Urinary bladder (tissue), 4 donors: ENCODE measurements around the gene RAET1G. TPM values are rescaled to one million over a fixed set of nuclear protein-coding genes. Genes with fewer than 3 reads are reported as not detected.
"Not testable (repeated sequence)": the region's sequence is repeated elsewhere in the genome, so short reads cannot be mapped to it uniquely, and the experiment has no call there.

ENCODE experiments used
- DNase-seq: peaks from one replicate; pipeline ENCODE4 v3.0.0-alpha.2; 2015; ENCODE audit errors: extremely low spot score
- H3K27ac ChIP-seq: one replicate; pipeline ENCODE4 v1.5.1; 2013; ENCODE audit warnings: low read depth, mild to moderate bottlenecking, moderate library complexity
- H3K36me3 ChIP-seq: one replicate; pipeline ENCODE4 v1.6.1; 2013; ENCODE audit warnings: mild to moderate bottlenecking, moderate library complexity; ENCODE audit not compliant: insufficient read depth
- H3K4me1 ChIP-seq: one replicate; pipeline ENCODE4 v1.6.1; 2013; ENCODE audit warnings: mild to moderate bottlenecking, moderate library complexity; ENCODE audit not compliant: insufficient read depth
- H3K4me3 ChIP-seq: one replicate; pipeline ENCODE4 v1.5.1; 2013; ENCODE audit warnings: low read depth, low read length
- WGBS: extraction: QIAGEN DNeasy Blood & Tissue Kit; methylation state at CpG from one replicate; pipeline ENCODE4 v1.1.7; 2013; 5-methylcytosine and 5-hydroxymethylcytosine counted together
- polyA plus RNA-seq: library from polyadenylated mRNA; stranded (reverse); fragments of 200-250 nt; gene quantifications from one replicate; pipeline ENCODE4 v1.2.3, GENCODE V29; 2013
- total RNA-seq: library from RNA; depleted of rRNA; stranded (reverse); fragments of >200 nt; gene quantifications from one replicate; pipeline ENCODE4 v1.2.3, GENCODE V29; 2014
- donor health status: healthy with polysubstance abuse.
- donor health status: healthy.

The RAET1G gene
- total and polyA plus RNA-seq, 2 donors = 1.2 to 3.4 TPM

DNA sequence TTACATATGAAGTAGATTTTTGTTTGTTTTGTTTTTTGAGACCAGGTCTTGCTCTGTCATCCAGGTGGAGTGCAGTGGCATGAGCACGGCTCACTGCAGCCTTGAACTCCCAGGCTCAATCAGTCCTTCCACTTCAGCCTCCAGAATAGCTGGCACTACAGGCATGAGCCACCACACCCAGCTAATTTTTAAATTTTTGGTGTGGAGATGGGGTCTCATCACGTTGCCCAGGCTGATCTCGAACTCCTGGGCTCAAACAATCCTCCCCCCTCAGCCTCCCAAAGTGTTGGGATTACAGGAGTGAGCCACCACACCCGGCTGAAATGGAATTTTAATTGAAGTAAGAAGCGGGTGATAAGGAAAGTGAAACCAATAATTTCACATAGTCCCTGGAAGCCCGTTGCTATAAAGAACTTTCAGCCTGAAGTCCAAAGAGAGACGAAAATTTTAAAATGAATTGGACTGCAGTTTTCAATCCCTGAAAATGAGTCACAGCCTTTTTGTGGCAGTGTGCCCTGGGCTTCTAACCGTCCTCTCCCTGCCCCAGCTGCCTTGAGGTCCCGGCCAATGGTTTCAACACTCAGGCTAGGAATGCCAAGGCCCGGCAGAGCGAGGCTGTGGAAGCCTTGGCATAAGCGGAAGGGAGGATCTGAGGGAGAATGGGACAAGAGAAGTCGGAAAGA lies 25.8 kb downstream of the RAET1G start:
- peak overlapping the region; percentile 70 for H3K27ac ChIP-seq
- H3K4me3 ChIP-seq = no peak overlapping the region
- no peak for DNase-seq
- H3K4me1 ChIP-seq = peaks cover 5% of the 10 kb centered on the region
- 35% methylated on average over 13 of the region's 13 CpGs for WGBS
- H3K36me3 ChIP-seq = no peaks in the 10 kb centered on the region

GRCh38 chr6:149896491-149896890 lies 26.4 kb downstream of the RAET1G start:
- WGBS = 92% methylated on average over 3 of the region's 3 CpGs
- Histone ChIP-seq H3K4me1 (peaks cover 5% of the 10 kb centered on the region), H3K4me3 (no peak overlapping the region), H3K27ac (no peak overlapping the region), H3K36me3 (no peaks in the 10 kb centered on the region)
- DNase-seq = no peak

- Histone ChIP-seq H3K4me1 (peaks cover 5% of the 10 kb centered on the region), H3K27ac (no peak overlapping the region), H3K36me3 (no peaks in the 10 kb centered on the region), H3K4me3 (no peak overlapping the region)
- 51% methylated on average over 5 of the region's 5 CpGs for WGBS
- no peak for DNase-seq
Observed at GRCh38 chr6:149895833-149896271, 27.1 kb downstream of the RAET1G start.

GRCh38 chr6:149895048-149895590 lies 27.8 kb downstream of the RAET1G start:
- H3K4me3 ChIP-seq = no peak overlapping the region
- no peak for DNase-seq
- H3K36me3 ChIP-seq = no peaks in the 10 kb centered on the region
- peak overlapping the region; percentile 55 for H3K27ac ChIP-seq
- 30% methylated on average over 7 of the region's 7 CpGs for WGBS
- peaks cover 5% of the 10 kb centered on the region for H3K4me1 ChIP-seq

- not testable (repeated sequence) for H3K36me3 ChIP-seq, H3K27ac ChIP-seq, H3K4me3 ChIP-seq, DNase-seq, H3K4me1 ChIP-seq
- 90% methylated on average over 6 of the region's 6 CpGs for WGBS
Observed at GRCh38 chr6:149891864-149892263, 31.1 kb downstream of the RAET1G start.

DNA sequence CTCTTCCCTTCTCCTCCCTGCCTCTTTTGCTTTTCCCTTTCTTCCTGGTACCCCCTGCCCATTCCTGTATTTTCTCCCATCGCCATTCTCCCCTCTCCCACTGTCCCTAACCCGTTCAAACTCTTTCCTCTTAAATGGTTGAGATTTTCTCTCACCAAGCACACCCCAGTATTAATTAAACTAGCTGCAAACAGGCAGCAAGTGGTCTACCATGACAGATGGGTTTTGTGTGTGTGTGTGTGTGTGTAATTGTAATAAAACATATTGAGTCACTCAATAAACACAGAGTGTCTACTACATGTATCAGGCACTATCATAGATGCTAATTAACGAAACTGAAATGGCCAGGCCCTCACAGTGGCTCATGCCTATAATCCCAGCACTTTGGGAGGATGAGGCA lies 31.7 kb downstream of the RAET1G start:
- Histone ChIP-seq H3K36me3 (no peaks in the 10 kb centered on the region), H3K4me1 (peaks cover 2% of the 10 kb centered on the region), H3K4me3 (no peak overlapping the region), H3K27ac (peak overlapping the region; percentile 28)
- no peak for DNase-seq
- WGBS = 80% methylated on average over 3 of the region's 3 CpGs

GRCh38 chr6:149890629-149891045 lies 32.3 kb downstream of the RAET1G start:
- WGBS = 74% methylated on average over 6 of the region's 6 CpGs
- no peaks in the 10 kb centered on the region for H3K36me3 ChIP-seq
- no peak overlapping the region for H3K27ac ChIP-seq
- no peak for DNase-seq
- no peaks in the 10 kb centered on the region for H3K4me1 ChIP-seq
- H3K4me3 ChIP-seq = no peak overlapping the region

DNA sequence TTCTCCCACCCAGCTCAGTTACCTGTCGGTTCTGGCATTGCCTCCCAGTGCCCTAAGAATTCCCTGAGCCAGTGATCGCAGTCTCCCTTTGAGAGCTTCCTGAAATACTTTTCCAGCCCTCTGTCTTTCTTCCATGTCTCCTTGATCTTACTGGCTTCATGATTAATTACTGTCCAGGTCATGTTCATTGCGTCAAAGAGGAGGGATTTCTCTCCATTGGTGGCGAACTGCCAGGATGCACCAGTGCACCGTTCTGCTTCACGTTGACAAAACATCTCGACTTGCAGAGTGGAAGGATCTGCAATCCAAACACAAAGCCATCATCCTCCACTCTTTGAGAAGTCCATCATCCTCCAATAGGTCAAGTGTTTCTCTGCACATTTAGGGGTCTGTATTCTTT lies 33.6 kb downstream of the RAET1G start:
- Histone ChIP-seq H3K27ac (no peak overlapping the region), H3K36me3 (no peaks in the 10 kb centered on the region), H3K4me1 (no peaks in the 10 kb centered on the region), H3K4me3 (no peak overlapping the region)
- 73% methylated on average over 7 of the region's 7 CpGs for WGBS
- DNase-seq = no peak

DNA sequence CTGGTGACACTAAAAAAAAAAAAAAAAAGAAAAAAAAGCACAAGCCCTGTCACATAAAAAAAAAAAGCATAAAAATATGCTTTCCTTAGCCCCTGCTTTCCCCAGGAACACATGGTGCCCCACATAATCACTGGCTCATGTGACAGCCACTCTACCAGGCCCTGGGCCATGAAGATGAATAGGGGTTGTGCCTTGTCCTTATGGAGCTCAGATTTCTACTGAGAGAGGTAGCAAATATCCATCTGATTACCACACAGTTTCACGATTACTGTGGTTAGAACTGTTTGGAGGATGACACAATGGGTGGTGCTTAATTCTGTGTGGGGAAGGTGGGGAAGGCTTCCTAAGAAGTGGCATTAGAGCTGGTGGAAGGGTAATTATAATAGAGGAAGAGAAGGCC lies 34.3 kb downstream of the RAET1G start:
- WGBS = 66% methylated on average over 1 of the region's 1 CpG

GRCh38 chr6:149888093-149888492 lies 34.8 kb downstream of the RAET1G start:
- Histone ChIP-seq H3K27ac (no peak overlapping the region), H3K4me1 (no peaks in the 10 kb centered on the region), H3K4me3 (no peak overlapping the region), H3K36me3 (no peaks in the 10 kb centered on the region)
- 90% methylated on average over 9 of the region's 9 CpGs for WGBS
- DNase-seq = no peak

More for the DNA sequence above, 34.3 kb downstream of the RAET1G start:
- H3K4me1 ChIP-seq = no peaks in the 10 kb centered on the region
- no peak for DNase-seq
- H3K27ac ChIP-seq = no peak overlapping the region
- no peak overlapping the region for H3K4me3 ChIP-seq
- no peaks in the 10 kb centered on the region for H3K36me3 ChIP-seq

DNA sequence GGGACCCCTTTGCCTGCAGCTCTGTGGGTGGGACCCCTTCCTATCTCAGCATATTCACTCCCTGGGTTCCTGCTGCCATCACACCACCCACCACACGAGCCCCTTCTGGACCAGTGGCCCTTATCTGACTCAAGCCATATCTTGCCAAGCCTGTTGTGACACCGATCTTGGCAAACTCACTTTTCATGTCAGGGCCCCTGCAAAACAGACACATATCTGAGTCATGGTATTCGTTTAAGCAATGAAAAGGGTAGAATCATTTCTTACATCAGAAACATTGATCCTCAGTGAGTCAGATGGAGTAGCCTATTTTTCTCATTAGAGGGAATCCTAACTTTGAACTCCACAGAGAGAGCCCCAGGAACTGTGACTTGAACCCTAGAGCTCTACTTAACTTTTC lies 35.6 kb downstream of the RAET1G start:
- Histone ChIP-seq H3K27ac (no peak overlapping the region), H3K4me1 (no peaks in the 10 kb centered on the region), H3K36me3 (no peaks in the 10 kb centered on the region), H3K4me3 (no peak overlapping the region)
- no peak for DNase-seq
- WGBS = 64% methylated on average over 3 of the region's 3 CpGs

GRCh38 chr6:149885888-149886287 lies 37.0 kb downstream of the RAET1G start:
- no peak for DNase-seq
- H3K36me3 ChIP-seq = no peaks in the 10 kb centered on the region
- 86% methylated on average over 3 of the region's 3 CpGs for WGBS
- H3K4me3 ChIP-seq = no peak overlapping the region
- no peak overlapping the region for H3K27ac ChIP-seq
- H3K4me1 ChIP-seq = no peaks in the 10 kb centered on the region

- no peak overlapping the region for H3K4me3 ChIP-seq
- no peak overlapping the region for H3K27ac ChIP-seq
- DNase-seq = no peak
- WGBS = 76% methylated on average over 7 of the region's 7 CpGs
- H3K4me1 ChIP-seq = no peaks in the 10 kb centered on the region
- no peaks in the 10 kb centered on the region for H3K36me3 ChIP-seq
Observed at GRCh38 chr6:149884617-149885016, 38.3 kb downstream of the RAET1G start.

GRCh38 chr6:149884215-149884614 lies 38.7 kb downstream of the RAET1G start:
- no peaks in the 10 kb centered on the region for H3K4me1 ChIP-seq
- no peak overlapping the region for H3K4me3 ChIP-seq
- H3K36me3 ChIP-seq = no peaks in the 10 kb centered on the region
- no peak overlapping the region for H3K27ac ChIP-seq
- DNase-seq = no peak
- 37% methylated on average over 11 of the region's 11 CpGs for WGBS
